ENCODE measurements around the gene VAV2.

The VAV2 gene

GRCh38 chr9:133715295-133715865, 276.7 kb downstream of the VAV2 start:
- DNase-seq, result no peak

- DNase-seq, result no peak
Measured at GRCh38 chr9:133714606-133715294, 277.4 kb downstream of the VAV2 start.

DNA sequence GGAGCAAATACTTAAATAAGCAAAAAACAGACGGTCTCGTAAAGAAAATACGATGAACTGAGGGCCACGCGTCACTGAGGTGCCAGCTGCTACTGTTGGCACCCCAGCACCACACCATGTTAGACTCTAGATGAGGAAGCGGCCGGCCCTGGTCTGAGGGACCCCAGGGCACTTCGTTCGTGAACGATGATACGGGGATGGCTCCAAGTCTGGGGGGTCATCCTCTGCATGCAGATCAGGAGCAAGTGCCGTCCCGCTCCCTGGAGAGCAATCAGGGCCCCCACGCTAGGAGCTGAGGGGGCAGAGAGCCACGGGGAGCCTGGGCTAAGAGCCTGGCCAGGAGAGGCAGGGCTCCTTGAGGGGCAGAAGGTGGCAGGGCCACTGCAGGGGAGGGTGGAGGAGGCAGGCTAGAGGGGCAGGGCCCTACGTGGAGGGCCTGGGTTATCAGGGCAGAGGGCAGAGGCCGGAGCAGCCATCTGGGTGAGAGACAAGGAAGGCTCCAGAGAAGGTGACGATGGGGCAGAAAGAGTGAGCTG, 278.1 kb downstream of the VAV2 start:
- no peak for DNase-seq

DNA sequence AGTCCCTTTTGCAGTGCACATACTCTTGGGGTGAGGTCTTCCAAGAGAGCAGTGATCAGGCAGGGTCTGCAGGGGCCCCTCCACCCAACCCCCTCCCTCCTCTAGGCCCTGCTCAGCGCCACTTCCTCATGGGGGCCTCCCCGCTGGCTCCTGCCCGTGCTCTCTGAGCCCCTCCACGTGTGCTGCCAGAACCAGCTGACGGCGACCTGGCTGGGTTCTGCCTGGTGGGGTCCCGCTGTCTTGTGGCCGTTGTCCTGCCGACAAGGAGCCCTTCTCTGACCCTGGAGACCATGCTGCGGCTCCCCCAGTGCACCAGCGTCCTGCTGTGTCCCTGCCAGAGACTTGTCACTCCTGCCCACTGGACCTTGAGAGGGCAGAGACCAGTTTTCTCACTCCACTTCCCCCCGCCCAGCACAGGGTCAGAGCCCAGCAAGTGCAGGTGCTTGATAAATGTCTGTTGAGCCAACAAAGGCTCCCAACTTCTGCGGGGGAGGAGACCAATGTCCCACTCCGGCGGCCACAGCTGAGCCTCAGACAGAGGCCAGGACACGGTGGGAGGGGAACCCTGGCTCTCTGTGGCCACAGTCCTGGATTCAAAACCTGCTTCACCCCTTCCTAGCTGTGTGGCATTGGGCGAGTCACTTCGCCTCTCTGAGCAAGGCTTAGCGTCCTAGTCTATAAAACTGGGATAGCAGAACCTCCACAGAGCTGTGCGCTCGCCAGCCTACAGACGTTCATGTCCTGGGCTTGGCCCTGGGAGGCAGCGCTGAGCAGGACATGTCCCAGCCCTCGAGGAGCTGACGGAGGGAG, 278.8 kb downstream of the VAV2 start:
- DNase-seq, result no peak

- DNase-seq, result no peak
Measured at GRCh38 chr9:133712221-133713100, 279.7 kb downstream of the VAV2 start.

All from OCI-M1 (cell line).